IMR-90 (cell line): ENCODE data around the gene RERE. TPM values are rescaled to one million over a fixed set of nuclear protein-coding genes. Genes with fewer than 3 reads are reported as not detected.

Experiments
- ATAC-seq: fragments of 200-7000 bp; cut with Tn5 transposase; 2 replicates; pipeline ENCODE4 v1.9.1; 2020; ENCODE audit warnings: low read depth, mild to moderate bottlenecking, moderate library complexity
- BruUV-seq: library from RNA; stranded (reverse); fragments of 400-500 nt; replicated peaks from 2 replicates; lab custom pipeline; 2021; lab: Mats Ljungman, UMichigan
- CTCF ChIA-PET: fragments of 300-600 bp; formaldehyde crosslinking; extraction: SDS; loops from one replicate; lab custom pipeline; 2021; ENCODE audit warnings: antibody characterized with exemption; lab: Yijun Ruan, JAX
- POLR2A ChIA-PET: fragments of 300-600 bp; sonication (Branson Sonifier 250); formaldehyde crosslinking; loops from one replicate; lab custom pipeline; 2022; ENCODE audit warnings: antibody characterized with exemption; ENCODE audit not compliant: unreplicated experiment; lab: Charles Lee
- DNase-seq: peaks from one replicate; pipeline ENCODE4 v3.0.0; 2013
- H2AFZ ChIP-seq: replicated peaks from 2 replicates; pipeline ENCODE3; 2013; ENCODE audit warnings: low read length, mild to moderate bottlenecking; ENCODE audit not compliant: poor library complexity
- H2AK5ac ChIP-seq: 2 replicates; pipeline ENCODE4 v1.6.1; 2013; ENCODE audit warnings: low read depth, low read length, inconsistent platforms
- H2AK9ac ChIP-seq: replicated peaks from 2 replicates; pipeline ENCODE3; 2013; ENCODE audit warnings: mild to moderate bottlenecking, low read depth, low read length, moderate library complexity; ENCODE audit not compliant: poor library complexity
- H2BK120ac ChIP-seq: 2 replicates; pipeline ENCODE4 v1.6.1; 2013; ENCODE audit warnings: low read depth, low read length, inconsistent platforms
- H2BK15ac ChIP-seq: 3 replicates; pipeline ENCODE4 v1.6.1; 2013; ENCODE audit warnings: low read depth, low read length, inconsistent platforms
- H2BK20ac ChIP-seq: 2 replicates; pipeline ENCODE4 v1.6.1; 2013; ENCODE audit warnings: low read depth, mild to moderate bottlenecking, inconsistent platforms, low read length, moderate library complexity
- H2BK5ac ChIP-seq: 2 replicates; pipeline ENCODE4 v1.6.1; 2013; ENCODE audit warnings: mild to moderate bottlenecking, low read depth, low read length, inconsistent platforms; ENCODE audit not compliant: poor library complexity, severe bottlenecking
- H3K14ac ChIP-seq: replicated peaks from 2 replicates; pipeline ENCODE4 v1.6.1; 2013; ENCODE audit warnings: low read depth, low read length, inconsistent platforms
- H3K18ac ChIP-seq: 2 replicates; pipeline ENCODE4 v1.6.1; 2013; ENCODE audit warnings: low read depth, low read length, control low read depth
- H3K23ac ChIP-seq: 2 replicates; pipeline ENCODE4 v1.6.1; 2013; ENCODE audit warnings: low read depth, low read length, inconsistent platforms
- H3K27ac ChIP-seq: 2 replicates; pipeline ENCODE4 v1.5.1; 2013; ENCODE audit warnings: mild to moderate bottlenecking, control low read depth, low read length; ENCODE audit not compliant: insufficient read depth
- H3K27me3 ChIP-seq: 2 replicates; pipeline ENCODE4 v1.6.1; 2013; ENCODE audit warnings: low read length; ENCODE audit not compliant: control insufficient read depth, insufficient read depth
- H3K36me3 ChIP-seq: 2 replicates; pipeline ENCODE4 v1.6.1; 2013; ENCODE audit warnings: low read length, mixed read lengths; ENCODE audit not compliant: control insufficient read depth, insufficient read depth
- H3K4ac ChIP-seq: 2 replicates; pipeline ENCODE4 v1.6.1; 2013; ENCODE audit warnings: low read depth, low read length, inconsistent platforms
- H3K4me1 ChIP-seq: 2 replicates; pipeline ENCODE4 v1.6.1; 2013; ENCODE audit warnings: low read length, mixed read lengths; ENCODE audit not compliant: control insufficient read depth, insufficient read depth
- H3K4me2 ChIP-seq: 2 replicates; pipeline ENCODE4 v1.6.1; 2013; ENCODE audit warnings: low read depth, mild to moderate bottlenecking, control low read depth, low read length, moderate library complexity
- H3K4me3 ChIP-seq: 2 replicates; pipeline ENCODE4 v1.5.1; 2013; ENCODE audit warnings: low read depth, mild to moderate bottlenecking, control low read depth, low read length, moderate library complexity; ENCODE audit not compliant: insufficient read depth
- H3K56ac ChIP-seq: 2 replicates; pipeline ENCODE4 v1.6.1; 2013; ENCODE audit warnings: low read length, inconsistent platforms; ENCODE audit not compliant: insufficient read depth; ENCODE audit errors: extremely low read depth
- H3K79me1 ChIP-seq, 2 experiments: 2 replicates each; pipeline ENCODE4 v1.6.1; 2013; ENCODE audit warnings: low read length in 2 of 2, inconsistent platforms in 1 of 2, low read depth in 1 of 2
- H3K9ac ChIP-seq: 2 replicates; pipeline ENCODE4 v1.6.1; 2013; ENCODE audit warnings: low read depth, low read length, control low read depth
- H3K9me1 ChIP-seq: 2 replicates; pipeline ENCODE4 v1.6.1; 2013; ENCODE audit warnings: low read length, inconsistent platforms; ENCODE audit not compliant: insufficient read depth
- H3K9me3 ChIP-seq: 2 replicates; pipeline ENCODE4 v1.6.1; 2013; ENCODE audit warnings: low read length; ENCODE audit not compliant: control insufficient read depth, insufficient read depth
- H4K20me1 ChIP-seq: 2 replicates; pipeline ENCODE4 v1.6.1; 2013; ENCODE audit warnings: low read length, inconsistent platforms; ENCODE audit not compliant: insufficient read depth
- H4K5ac ChIP-seq: 2 replicates; pipeline ENCODE4 v1.6.1; 2013; ENCODE audit warnings: mild to moderate bottlenecking, low read depth, low read length, control low read depth
- H4K8ac ChIP-seq, 2 experiments: 2 replicates each; pipeline ENCODE4 v1.6.1; 2013; ENCODE audit warnings: low read depth in 2 of 2, low read length in 2 of 2, control low read depth in 1 of 2, inconsistent platforms in 1 of 2
- H4K91ac ChIP-seq: 2 replicates; pipeline ENCODE4 v1.6.1; 2013; ENCODE audit warnings: low read depth, low read length, inconsistent platforms; ENCODE audit not compliant: insufficient read depth
- BHLHE40 ChIP-seq: fragments of 150-350 bp; IDR thresholded peaks from 2 replicates; pipeline ENCODE4 v1.6.1; 2016; ENCODE audit warnings: mild to moderate bottlenecking, low read depth, low read length
- CEBPB ChIP-seq: IDR thresholded peaks from 2 replicates; pipeline ENCODE4 v1.6.1; 2012; ENCODE audit warnings: low read depth, low read length, improper control_type of control experiment
- MXI1 ChIP-seq: IDR thresholded peaks from 2 replicates; pipeline ENCODE4 v1.6.1; 2012; ENCODE audit warnings: low read depth, mild to moderate bottlenecking, low read length, moderate library complexity, borderline replicate concordance
- RAD21 ChIP-seq: IDR thresholded peaks from 2 replicates; pipeline ENCODE4 v1.6.1; 2012; ENCODE audit warnings: low read length, improper control_type of control experiment
- RFX5 ChIP-seq: IDR thresholded peaks from 2 replicates; pipeline ENCODE4 v1.8.0; 2012; ENCODE audit warnings: low read depth, mild to moderate bottlenecking, low read length, moderate library complexity
- USF2 ChIP-seq: fragments of 150-350 bp; IDR thresholded peaks from 2 replicates; pipeline ENCODE4 v1.6.1; 2017; ENCODE audit warnings: mild to moderate bottlenecking, antibody characterized with exemption, low read length, low read depth
- WGBS, 2 experiments: methylation state at CpG; one replicate each; pipeline versions ENCODE4 v1.1.5 to v1.1.7; 2013; ENCODE audit warnings: missing lambda C conversion rate in 2 of 2; ENCODE audit not compliant: insufficient read length in 1 of 2; ENCODE audit errors: extremely low coverage in 2 of 2; 5-methylcytosine and 5-hydroxymethylcytosine counted together
- dilution Hi-C: fragments of 300-500 bp; cut with HindIII; formaldehyde crosslinking; loops from one replicate; pipeline ENCODE4 v1.14.3; 2018; ENCODE audit warnings: low sequenced_read_pairs; ENCODE audit not compliant: unreplicated experiment
- in situ Hi-C: fragments of 300-500 bp; cut with MboI; formaldehyde crosslinking; loops from 3 replicates; pipeline ENCODE4 v1.14.3; 2019; ENCODE audit warnings: low sequenced_read_pairs, inconsistent platforms, mixed read lengths
- intact Hi-C: fragments of 100-400 bp; cut with micrococcal nuclease; formaldehyde crosslinking; loops from 2 replicates; pipeline ENCODE4 v1.10.0; 2022
- polyA plus RNA-seq, 3 experiments: library from polyadenylated mRNA; depleted of rRNA; stranded (reverse); fragments of >200 nt; gene quantifications; 2 replicates each; pipeline ENCODE4 v1.2.3, GENCODE V29; 2012; ENCODE audit warnings: low replicate concordance in 1 of 3
- total RNA-seq: library from RNA; depleted of rRNA; stranded (reverse); fragments of >200 nt; gene quantifications from 2 replicates; pipeline ENCODE4 v1.2.3, GENCODE V29; 2012

RERE gene
- total and polyA plus RNA-seq, 2 of the 4 experiments (the other 2 are of a cell fraction), result 11.5 to 25.1 TPM

DNA sequence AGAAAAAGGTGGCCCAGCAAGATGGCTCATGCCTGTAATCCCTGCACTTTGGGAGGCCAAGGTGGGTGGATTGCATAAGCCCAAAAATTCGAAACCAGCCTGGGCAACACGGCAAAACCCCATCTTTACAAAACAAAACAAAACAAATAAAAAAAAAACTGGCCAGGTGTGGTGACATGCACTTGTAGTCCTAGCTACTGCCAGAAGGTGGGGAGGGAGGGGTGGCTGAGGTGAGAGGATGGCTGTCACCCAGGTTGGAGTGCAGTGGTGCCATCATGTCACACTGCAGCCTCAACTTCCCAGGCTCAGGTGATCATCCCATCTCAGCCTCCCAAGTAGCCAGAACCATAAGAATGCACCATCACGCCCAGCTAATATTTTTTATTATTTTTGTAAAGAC lies 22.8 kb downstream of the RERE start:
- Histone ChIP-seq H2BK5ac (no peak overlapping the region), H3K18ac (no peak overlapping the region), H3K23ac (no peak overlapping the region), H3K36me3 (0 out of 2 replicates have a peak, but pooled peaks cover 1% of the 10 kb centered on the region), H4K20me1 (no peaks in the 10 kb centered on the region; the same call in none of the 2 replicates), H3K27me3 (no peaks in the 10 kb centered on the region), H3K9ac (no peak overlapping the region), H2BK120ac (no peak overlapping the region), H3K9me3 (no peaks in the 10 kb centered on the region), H2AFZ (no peak overlapping the region), H3K56ac (no peak overlapping the region), H4K5ac (no peak overlapping the region), H3K4me2 (no peak overlapping the region), H4K8ac (no peak overlapping the region), H3K27ac (no peak overlapping the region), H3K14ac (no peak overlapping the region), H2AK5ac (no peak overlapping the region), H3K4me3 (no peak overlapping the region), H3K79me1 (peaks cover 14 to 21% of the 10 kb centered on the region in 2 experiments), H3K4ac (no peak overlapping the region), H3K4me1 (no peaks in the 10 kb centered on the region), H3K9me1 (peaks cover under 1% of the 10 kb centered on the region; the same call in 1 of the 2 replicates), H2BK20ac (no peak overlapping the region), H2BK15ac (no peak overlapping the region), H4K91ac (no peak overlapping the region), H2AK9ac (no peak overlapping the region)
- CTCF ChIA-PET, result interaction anchor here (0.6 to 0.7 kb wide), 2 partner anchors 8 to 412 kb away, joined by 3 to 4 read pairs; no protein-coding TSS in a partner anchor
- in situ Hi-C loops (no loop called here), dilution Hi-C loops (no loop called here), intact Hi-C loops (no loop called here)
- no TSS peak for BruUV-seq
- TF ChIP-seq MXI1 (no peak), RAD21 (no peak), RFX5 (no peak), BHLHE40 (no peak), CEBPB (no peak), USF2 (no peak)
- POLR2A ChIA-PET, result no interaction called here
- DNase-seq (no peak), ATAC-seq (no peak)
- no CpG with 5 or more reads among the region's 3 CpGs for WGBS, 2 experiments
